Gastroesophageal sphincter (tissue), 3 donors: ENCODE results near the gene CDH23.

Experiments
- CTCF ChIP-seq, 4 experiments: fragments of 200-600 bp in 2 of 4; fragments of 450-650 bp in 2 of 4; sonication (generic) in 1 of 4; IDR thresholded peaks; one replicate each; pipeline ENCODE4 v1.5.1; 2017 to 2019; ENCODE audit warnings: antibody characterized with exemption in 4 of 4, mild to moderate bottlenecking in 2 of 4, moderate library complexity in 2 of 4
- POLR2A ChIP-seq, 2 donors: fragments of 450-650 bp; IDR thresholded peaks; one replicate each; pipeline ENCODE4 v1.6.1; 2017; ENCODE audit warnings: antibody characterized with exemption in 2 of 2, mild to moderate bottlenecking in 2 of 2, moderate library complexity in 1 of 2

DNA sequence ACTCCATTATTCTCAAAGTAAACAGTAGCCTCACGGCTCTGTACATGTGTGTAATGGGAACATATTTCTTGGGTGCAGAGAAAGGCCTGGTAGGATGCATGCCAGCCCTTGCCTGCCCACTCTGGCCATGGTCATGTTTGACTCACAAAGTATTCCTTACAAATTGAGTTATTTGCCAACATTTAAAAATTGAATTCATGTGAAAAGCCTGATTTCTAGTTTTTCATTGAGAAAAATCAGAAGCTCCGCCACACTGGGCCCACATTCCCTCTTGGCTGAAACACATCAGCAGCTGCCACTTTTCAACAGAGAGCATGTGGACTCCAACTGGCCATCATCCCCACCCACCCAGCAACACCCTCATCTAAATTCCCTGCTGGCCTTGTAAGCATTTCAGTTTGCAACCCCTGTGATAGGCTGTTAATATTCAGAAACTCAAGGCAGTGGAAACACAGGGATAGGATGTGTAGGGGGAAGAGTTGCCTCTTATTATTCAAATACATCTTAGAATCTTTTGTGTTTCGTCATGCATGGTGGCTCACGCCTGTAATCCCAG is 40.9 kb downstream of the CDH23 start:
- TF ChIP-seq CTCF (IDR thresholded peaks at IDR 0.05) = no peak
- no peak for TF ChIP-seq POLR2A (IDR thresholded peaks at IDR 0.05)
